ENCODE results near the gene GZF1.

Gene GZF1

GRCh38 chr20:23368316-23369071 lies 6.5 kb downstream of the GZF1 start:
- no peak for FAIRE-seq
- DNase-seq (ENCODE audit: low spot score), result no peak

DNA sequence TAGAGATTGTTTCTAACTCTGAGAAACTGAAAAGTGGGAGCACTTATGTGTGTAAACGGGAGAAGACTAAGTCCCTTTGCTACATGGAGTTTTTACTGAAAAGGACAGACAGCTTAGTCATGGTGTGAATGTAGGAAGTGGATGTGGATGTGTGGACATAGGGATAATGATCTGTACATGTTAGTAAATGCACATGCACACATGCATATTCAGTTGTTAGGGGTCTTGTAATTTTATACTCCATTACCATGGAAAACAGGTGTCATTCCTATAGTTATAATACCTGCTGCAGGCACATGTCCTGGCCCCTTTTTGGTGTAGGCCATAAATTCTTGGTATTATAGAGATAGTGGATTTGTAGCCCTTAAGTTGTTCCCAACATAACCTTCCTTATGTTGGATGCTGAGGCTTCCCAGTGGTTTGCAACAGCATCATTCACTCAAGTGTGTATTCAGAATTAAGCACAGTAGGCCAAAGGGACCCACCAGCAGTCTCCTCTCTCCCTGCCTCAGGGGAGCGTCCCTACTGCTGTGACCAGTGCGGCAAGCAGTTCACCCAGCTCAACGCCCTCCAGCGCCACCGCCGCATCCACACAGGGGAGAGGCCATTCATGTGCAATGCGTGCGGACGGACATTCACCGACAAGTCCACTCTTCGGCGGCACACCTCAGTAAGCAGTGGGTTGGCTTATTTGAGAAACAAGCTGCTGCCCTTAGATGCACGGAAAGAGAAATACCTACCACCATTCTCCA lies 7.3 kb downstream of the GZF1 start:
- no peak for FAIRE-seq

DNA sequence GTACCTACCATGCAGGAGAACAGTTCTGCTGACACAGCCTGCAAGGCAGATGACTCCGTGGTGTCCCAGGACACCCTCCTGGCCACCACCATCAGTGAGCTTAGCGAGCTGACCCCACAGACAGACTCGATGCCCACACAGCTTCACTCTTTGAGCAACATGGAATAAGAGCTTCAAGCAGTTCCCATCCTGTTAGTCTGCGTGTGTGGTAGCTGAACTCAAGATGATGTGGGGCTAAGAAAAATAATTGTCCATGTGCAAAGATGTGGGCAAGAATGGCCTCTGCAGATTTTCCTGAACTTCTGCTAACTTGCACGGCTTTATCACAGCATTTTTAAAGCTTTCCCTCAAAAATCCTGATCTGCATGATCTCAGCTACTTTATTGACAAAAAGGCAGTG lies 8.3 kb downstream of the GZF1 start:
- DNase-seq (ENCODE audit: low spot score) (no peak), FAIRE-seq (no peak)

More for the DNA sequence above, 7.3 kb downstream of the GZF1 start:
- no peak for DNase-seq (ENCODE audit: low spot score)

GRCh38 chr20:23370873-23371272 lies 8.9 kb downstream of the GZF1 start:
- no peak for DNase-seq (ENCODE audit: low spot score)
- FAIRE-seq, result no peak

GRCh38 chr20:23371496-23371895 lies 9.5 kb downstream of the GZF1 start:
- no peak for FAIRE-seq

GRCh38 chr20:23374441-23374840 lies 12.5 kb downstream of the GZF1 start:
- FAIRE-seq, result no peak

More at GRCh38 chr20:23371496-23371895, 9.5 kb downstream of the GZF1 start:
- no peak for DNase-seq (ENCODE audit: low spot score)

GRCh38 chr20:23375827-23376226 lies 13.8 kb downstream of the GZF1 start:
- FAIRE-seq (no peak), DNase-seq (ENCODE audit: low spot score) (no peak)

More at GRCh38 chr20:23374441-23374840, 12.5 kb downstream of the GZF1 start:
- DNase-seq (ENCODE audit: low spot score), result no peak

GRCh38 chr20:23379772-23380171 lies 17.8 kb downstream of the GZF1 start:
- no peak for DNase-seq (ENCODE audit: low spot score)
- FAIRE-seq, result no peak

DNA sequence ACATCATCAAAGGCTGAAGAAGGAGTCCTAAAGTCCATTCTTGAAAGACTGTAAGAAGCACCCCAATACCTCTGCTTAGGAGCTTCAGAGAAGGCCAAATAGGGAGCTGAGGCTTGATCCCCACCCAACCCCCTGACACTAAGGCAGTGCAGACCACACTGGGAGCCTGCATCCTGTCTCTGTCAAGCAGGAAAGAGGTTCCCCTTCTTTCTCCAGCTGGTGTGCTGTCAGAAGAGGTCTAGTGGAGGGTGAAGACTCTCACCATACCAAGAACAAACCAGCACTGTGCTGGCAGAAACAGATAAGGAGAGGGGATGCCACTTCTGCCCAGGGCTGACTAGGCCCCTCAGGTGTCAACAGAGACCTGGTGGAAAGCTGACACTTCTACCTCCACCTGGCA lies 19.9 kb downstream of the GZF1 start:
- FAIRE-seq (no peak), DNase-seq (ENCODE audit: low spot score) (no peak)

- FAIRE-seq (no peak), DNase-seq (ENCODE audit: low spot score) (no peak)
Observed at GRCh38 chr20:23386304-23387117, 24.5 kb downstream of the GZF1 start.

DNA sequence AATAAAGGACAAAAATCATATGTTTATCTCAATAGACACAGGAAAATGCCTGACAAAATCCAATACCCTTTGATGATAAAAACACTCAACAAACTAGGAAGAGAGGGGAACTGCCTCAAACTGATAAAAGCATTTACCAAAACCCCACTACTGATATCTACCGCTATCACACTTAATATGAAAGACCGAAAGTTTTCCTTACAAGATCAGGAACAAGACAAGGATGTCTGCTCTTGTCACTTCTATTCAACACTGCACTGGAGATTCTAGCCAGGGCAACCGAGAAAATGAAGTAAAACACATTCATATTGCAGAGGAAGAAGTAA lies 25.1 kb downstream of the GZF1 start:
- FAIRE-seq (no peak), DNase-seq (ENCODE audit: low spot score) (no peak)

DNA sequence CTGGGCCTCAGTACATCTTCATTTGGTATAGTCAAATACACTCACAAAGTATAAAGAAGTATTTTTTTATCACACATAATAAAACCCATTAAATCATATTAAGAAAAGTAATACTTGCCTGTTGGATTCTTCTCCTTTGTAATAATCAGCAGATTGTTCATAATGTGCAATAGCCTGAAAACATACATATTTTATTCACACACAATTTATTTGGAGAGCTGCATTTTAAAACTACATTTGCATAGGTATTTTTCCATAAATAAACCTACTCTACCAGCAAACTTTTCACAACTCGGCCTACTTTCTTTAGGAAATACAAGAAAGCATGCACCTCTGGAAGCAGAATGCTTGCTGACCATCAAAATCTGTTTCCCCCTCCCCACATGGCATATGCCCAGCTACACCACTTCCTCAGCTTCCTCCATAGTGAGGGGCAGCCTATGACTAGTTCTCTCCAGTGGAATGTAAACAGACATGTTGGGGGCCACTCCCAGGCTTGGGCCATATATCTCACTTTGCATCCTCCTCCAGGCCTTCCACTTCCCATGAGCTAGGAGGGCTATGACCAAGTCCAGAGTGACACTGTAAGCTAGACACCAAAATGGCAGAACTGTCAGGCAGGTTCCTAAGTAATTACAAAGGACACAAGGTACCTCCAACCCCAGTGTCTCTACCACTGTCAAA lies 28.3 kb downstream of the GZF1 start:
- no peak for FAIRE-seq
- no peak for DNase-seq (ENCODE audit: low spot score)

- DNase-seq (ENCODE audit: low spot score), result no peak
- no peak for FAIRE-seq
Observed at GRCh38 chr20:23391707-23392310, 29.8 kb downstream of the GZF1 start.

DNA sequence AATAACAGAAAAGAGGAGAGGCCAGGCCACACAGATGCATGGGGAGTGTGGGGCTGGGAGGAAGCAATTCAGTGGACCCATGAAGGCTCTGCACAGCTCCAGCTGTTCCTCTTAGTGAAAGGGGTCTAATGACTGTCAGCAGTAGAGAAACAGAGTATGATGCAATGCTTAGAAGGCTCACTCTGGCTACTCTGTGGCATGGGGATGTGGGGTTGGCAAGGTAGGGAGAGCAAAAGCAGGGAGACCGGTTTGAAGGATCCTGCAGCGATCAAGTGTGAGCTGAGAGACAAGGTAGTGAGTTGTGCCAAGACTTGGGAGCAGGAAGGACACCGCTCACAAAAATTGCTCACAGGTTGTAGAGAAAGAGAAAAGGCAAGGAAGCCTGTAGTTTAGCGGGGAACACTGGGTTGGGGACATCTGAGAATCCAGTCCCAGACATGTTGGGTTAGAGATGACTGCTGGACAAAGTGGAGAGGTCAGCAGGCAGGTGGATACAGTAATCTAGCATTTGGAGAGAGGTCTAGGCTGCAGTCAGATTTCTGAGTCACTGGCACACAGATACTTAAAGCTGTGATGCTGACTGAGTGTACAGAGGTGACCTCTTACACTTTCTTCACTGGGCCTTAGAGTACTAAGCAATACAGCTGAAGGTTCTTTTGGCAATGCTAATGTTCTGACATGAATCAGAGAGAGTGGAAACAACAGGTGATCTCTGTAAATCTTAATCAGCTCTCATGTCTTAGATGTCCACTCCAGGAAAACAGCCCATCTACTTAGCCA lies 32.2 kb downstream of the GZF1 start:
- FAIRE-seq (no peak), DNase-seq (ENCODE audit: low spot score) (no peak)

DNA sequence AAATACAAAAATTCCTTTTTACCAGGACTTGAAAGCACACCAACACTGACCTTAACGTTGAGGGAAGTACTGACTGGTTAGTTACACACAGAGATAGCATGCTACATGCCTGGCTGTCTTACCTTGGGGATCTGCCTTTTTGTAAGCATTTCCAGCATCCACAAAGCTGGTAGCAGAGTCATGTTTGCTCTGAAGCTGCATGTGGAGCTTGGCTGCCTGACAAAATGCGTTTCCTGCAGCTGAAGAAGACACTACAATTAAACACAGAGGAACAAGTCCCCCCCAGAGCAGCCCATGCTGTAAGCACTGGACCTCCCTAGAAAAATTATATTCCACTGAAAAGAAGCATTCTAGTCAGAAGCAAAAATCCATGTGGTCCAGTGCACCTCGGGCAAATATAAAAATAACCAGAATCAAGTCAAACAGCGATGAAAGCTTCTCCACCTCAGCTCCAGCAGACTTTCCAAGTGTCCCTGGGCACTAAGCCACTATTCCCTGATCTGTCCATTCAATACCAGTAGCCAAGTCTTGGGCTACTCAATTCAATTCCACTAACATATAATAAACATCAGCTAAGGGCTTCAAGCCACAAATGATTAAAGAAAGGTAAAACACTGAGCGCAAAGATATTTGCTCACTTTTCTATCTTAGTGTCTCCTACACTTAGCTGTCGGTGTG lies 35.1 kb downstream of the GZF1 start:
- no peak for DNase-seq (ENCODE audit: low spot score)
- no peak for FAIRE-seq

DNA sequence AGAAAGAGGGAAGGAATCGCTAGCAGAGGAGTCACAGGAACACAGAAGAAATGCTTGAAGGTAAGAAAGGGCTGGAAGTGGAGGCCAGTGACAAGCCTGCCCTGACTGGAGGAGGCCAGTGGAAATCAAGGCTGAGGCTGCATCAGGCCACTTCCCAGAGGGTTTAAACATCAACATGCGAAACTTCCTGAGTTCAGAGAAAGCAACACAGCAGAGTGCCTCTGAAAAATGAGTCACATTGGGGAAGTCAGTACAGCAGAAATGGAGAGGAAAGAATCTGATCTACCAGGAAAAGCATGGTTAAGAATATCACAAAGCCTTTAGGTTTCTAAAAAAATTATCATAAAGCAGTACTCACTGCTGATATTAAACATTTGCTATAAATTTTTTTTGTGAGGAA lies 36.0 kb downstream of the GZF1 start:
- DNase-seq (ENCODE audit: low spot score), result peak; percentile 38
- peak; percentile 70 for FAIRE-seq

DNA sequence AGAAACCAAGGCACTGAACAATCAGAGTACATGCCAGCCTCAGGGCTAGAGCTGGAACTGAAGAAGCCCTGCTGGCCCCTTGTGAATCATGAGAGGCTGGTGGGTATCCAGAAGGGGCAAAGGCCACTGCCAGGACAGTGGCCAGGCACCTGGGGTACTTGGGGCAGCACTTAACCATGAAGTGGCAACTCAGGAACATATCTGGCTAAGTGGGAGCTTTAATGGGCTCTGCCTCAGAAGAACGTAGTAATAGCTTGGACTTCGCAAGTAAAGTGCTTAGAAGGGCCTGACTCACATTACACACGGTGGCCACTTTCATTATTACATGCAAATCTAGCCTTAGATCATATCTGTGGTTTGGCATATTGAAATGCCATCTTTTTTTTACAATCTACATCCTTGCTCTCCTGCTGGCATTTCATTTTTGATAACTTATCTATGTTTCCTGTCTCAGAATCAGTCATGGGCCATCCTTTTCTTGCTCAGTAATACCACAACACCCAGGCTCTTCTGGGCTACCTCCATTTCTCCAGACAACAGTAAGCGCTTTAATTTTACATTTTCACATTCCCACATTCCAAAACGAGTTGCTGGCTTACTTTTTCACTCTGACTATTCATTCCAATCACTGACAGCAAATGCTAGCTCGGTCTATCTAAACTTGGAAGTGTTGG lies 37.7 kb downstream of the GZF1 start:
- no peak for DNase-seq (ENCODE audit: low spot score)
- no peak for FAIRE-seq

DNA sequence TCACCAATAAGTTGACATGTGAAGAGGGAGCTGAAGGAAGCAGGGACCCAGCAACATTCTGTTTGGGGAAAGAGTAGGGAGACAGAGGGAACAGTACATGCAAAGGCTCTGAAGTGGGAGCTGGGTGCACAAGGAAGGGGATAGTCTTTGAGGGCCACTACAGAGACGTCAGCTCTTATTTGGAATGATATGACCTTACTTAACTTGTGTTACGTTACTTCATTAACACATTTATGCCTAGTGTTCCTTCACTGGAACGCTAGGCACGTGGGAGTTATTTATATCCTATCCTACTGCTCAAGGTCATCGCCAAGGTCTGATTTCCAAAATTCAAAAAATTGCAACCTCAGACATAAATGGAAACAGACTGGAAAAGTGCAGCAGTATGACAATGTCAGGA lies 39.1 kb downstream of the GZF1 start:
- DNase-seq (ENCODE audit: low spot score), result no peak
- FAIRE-seq, result no peak

GRCh38 chr20:23403751-23404150 lies 41.8 kb downstream of the GZF1 start:
- DNase-seq (ENCODE audit: low spot score) (no peak), FAIRE-seq (no peak)
